ENCODE data around the gene VGLL3. TPM values are rescaled to one million over a fixed set of nuclear protein-coding genes. Genes with fewer than 3 reads are reported as not detected.
"Not testable (repeated sequence)": the region's sequence is repeated elsewhere in the genome, so short reads cannot be mapped to it uniquely, and the experiment has no call there.

VGLL3 gene
- total and polyA plus RNA-seq, 7 experiments from 2014 or later = 0.03 to 0.07 TPM; not detected in 5

DNA sequence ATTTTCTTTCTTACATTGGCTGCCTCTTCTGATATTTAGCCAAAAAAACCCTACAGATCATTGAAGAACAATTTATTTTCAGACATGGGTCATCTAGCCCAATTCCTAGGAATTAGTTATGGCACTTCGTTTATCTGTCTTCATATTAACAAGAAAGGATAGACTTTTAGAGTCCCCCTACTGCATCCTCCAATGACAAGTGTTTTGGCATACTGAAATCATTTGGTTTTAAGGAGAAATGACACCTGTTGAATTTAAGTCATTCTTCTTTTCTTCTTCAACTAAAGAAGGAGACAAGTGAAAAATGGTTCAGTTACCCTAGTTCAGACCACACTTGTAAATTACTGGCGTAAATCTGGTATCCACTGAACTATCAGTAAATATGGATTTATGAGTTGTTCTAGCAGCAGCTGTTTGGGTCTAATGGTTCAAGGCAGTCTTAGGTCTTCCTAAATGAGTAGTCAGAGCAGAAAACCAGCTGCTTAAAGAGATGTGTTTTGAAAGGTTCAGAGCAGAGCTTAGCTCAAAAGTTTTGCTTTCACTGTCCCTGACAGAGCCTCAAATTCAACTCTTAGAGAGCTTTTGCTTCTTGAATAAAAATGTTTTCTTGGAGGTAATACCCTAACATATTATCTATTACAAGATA is 5.6 kb downstream of the VGLL3 start:
- DNase-seq (no peak), ATAC-seq (no peak)
- H3K4me3 Mint-ChIP-seq = no peak overlapping the region
- Histone ChIP-seq H3K27ac (ENCODE audit: low read depth, low read length) (no peak overlapping the region), H3K27me3 (ENCODE audit: control insufficient read depth in 2 of 2, insufficient read depth in 2 of 2, low read length in 2 of 2) (no peaks in the 10 kb centered on the region), H3K4me3 (ENCODE audit: low read length) (no peak overlapping the region), H3K36me3 (ENCODE audit: control insufficient read depth in 2 of 3, insufficient read depth in 3 of 3, low read length in 3 of 3) (no peaks in the 10 kb centered on the region), H3K9me3 (ENCODE audit: control insufficient read depth in 2 of 3, low read length in 3 of 3) (no peaks in the 10 kb centered on the region), H3K4me1 (ENCODE audit: control insufficient read depth in 2 of 2, insufficient read depth in 2 of 2, low read length in 2 of 2) (no peaks in the 10 kb centered on the region)
- H3K36me3 Mint-ChIP-seq = no peaks in the 10 kb centered on the region
- H3K27me3 Mint-ChIP-seq = peaks cover 8 to 28% (median 20%) of the 10 kb centered on the region in 5 donors
- POLR2A ChIA-PET = no interaction called here
- intact Hi-C loops (cut with micrococcal nuclease) = no loop called here
- H3K4me1 Mint-ChIP-seq = peaks cover 0 to 6% (median 0%) of the 10 kb centered on the region in 7 donors
- H3K27ac Mint-ChIP-seq = no peak overlapping the region
- CTCF ChIA-PET = no interaction called here
- peaks cover 0 to 5% (median 0%) of the 10 kb centered on the region in 11 donors for H3K9me3 Mint-ChIP-seq

DNA sequence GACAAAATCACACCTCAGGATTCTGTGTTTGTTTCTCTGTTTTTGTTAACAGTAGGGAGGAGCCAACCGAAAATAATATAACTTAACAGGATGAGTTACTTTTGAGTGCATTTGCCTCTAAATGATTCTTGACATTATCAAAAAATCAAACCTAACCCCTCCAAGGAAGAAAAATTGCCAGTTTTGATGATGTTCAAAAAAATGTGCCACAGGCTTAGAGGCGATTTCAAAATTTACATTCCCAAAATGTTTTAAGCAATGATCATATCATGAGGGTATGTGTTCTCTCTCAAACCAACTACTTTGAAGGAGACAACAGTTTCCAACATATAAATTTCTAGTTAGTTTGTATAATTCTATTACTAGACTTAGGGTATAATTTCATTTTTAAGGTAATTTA is 6.7 kb downstream of the VGLL3 start:
- DNase-seq (no peak), ATAC-seq (no peak)
- CTCF ChIA-PET = no interaction called here
- Mint-ChIP-seq H3K27me3 (peaks cover 0 to 18% (median 11%) of the 10 kb centered on the region in 5 donors), H3K4me1 (no peaks in the 10 kb centered on the region), H3K36me3 (no peaks in the 10 kb centered on the region), H3K27ac (no peak overlapping the region), H3K9me3 (peaks cover 0 to 5% (median 0%) of the 10 kb centered on the region in 11 donors), H3K4me3 (no peak overlapping the region)
- intact Hi-C loops (cut with micrococcal nuclease) = no loop called here
- POLR2A ChIA-PET = no interaction called here
- H3K9me3 ChIP-seq (ENCODE audit: control insufficient read depth in 2 of 3, low read length in 3 of 3) = no peaks in the 10 kb centered on the region
- H3K27ac ChIP-seq (ENCODE audit: low read depth, low read length) = no peak overlapping the region
- H3K27me3 ChIP-seq (ENCODE audit: control insufficient read depth in 2 of 2, insufficient read depth in 2 of 2, low read length in 2 of 2) = no peaks in the 10 kb centered on the region
- H3K36me3 ChIP-seq (ENCODE audit: control insufficient read depth in 2 of 3, insufficient read depth in 3 of 3, low read length in 3 of 3) = no peaks in the 10 kb centered on the region
- no peak overlapping the region for H3K4me3 ChIP-seq (ENCODE audit: low read length)
- H3K4me1 ChIP-seq (ENCODE audit: control insufficient read depth in 2 of 2, insufficient read depth in 2 of 2, low read length in 2 of 2) = no peaks in the 10 kb centered on the region

DNA sequence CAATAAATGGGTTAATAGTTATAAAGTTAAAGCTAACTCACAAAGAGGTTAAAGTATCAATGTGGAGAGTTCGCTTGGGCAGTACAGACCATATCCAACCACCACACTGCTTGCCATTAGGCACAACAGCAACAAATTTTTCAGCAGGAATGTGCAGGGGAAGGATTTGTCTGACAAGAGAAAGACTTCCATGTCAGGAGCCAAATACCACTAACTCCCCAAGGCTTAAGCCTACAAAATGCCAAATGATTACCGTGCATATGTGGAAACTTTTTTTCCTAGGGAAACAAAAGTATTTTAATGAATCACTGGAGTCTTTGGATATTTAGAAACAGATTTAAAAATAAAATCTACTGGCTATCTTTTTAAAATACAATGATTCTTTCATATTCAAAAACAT is 8.1 kb downstream of the VGLL3 start:
- Histone ChIP-seq H3K27ac (ENCODE audit: low read depth, low read length) (no peak overlapping the region), H3K4me3 (ENCODE audit: low read length) (no peak overlapping the region), H3K9me3 (ENCODE audit: control insufficient read depth in 2 of 3, low read length in 3 of 3) (no peaks in the 10 kb centered on the region), H3K27me3 (ENCODE audit: control insufficient read depth in 2 of 2, insufficient read depth in 2 of 2, low read length in 2 of 2) (no peaks in the 10 kb centered on the region), H3K36me3 (ENCODE audit: control insufficient read depth in 2 of 3, insufficient read depth in 3 of 3, low read length in 3 of 3) (no peaks in the 10 kb centered on the region), H3K4me1 (ENCODE audit: control insufficient read depth in 2 of 2, insufficient read depth in 2 of 2, low read length in 2 of 2) (no peaks in the 10 kb centered on the region)
- ChIA-PET POLR2A (no interaction called here), CTCF (no interaction called here)
- no peak overlapping the region for H3K4me3 Mint-ChIP-seq
- no peak overlapping the region for H3K27ac Mint-ChIP-seq
- no peaks in the 10 kb centered on the region for H3K4me1 Mint-ChIP-seq
- intact Hi-C loops (cut with micrococcal nuclease) = no loop called here
- ATAC-seq (no peak), DNase-seq (no peak)
- peaks cover 0 to 8% (median 2%) of the 10 kb centered on the region in 5 donors for H3K27me3 Mint-ChIP-seq
- no peaks in the 10 kb centered on the region for H3K36me3 Mint-ChIP-seq
- H3K9me3 Mint-ChIP-seq = peaks cover 0 to 11% (median 0%) of the 10 kb centered on the region in 11 donors

DNA sequence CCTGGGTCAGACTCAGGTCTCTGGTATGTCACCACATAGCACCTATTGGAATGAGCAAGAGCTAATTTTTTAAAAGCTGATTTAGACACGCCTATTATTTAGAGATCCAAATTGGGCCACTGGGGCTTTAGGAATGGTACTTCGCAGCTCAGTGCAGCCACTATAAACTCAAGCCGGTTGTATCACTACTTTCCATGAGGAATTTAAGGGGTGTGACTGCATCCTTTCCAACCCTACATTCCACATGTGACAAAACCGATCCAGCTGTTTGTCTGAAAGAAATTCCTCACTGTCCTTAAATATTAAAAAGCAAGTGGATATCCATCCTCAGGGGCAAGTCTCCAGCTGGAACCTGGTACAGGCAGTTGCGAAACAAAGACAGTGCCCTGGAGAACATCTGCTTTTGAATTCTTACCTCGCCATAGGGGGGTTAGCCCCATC is 12.8 kb downstream of the VGLL3 start:
- intact Hi-C loops (cut with micrococcal nuclease) = no loop called here
- no peak for ATAC-seq
- H3K27me3 ChIP-seq (ENCODE audit: control insufficient read depth in 2 of 2, insufficient read depth in 2 of 2, low read length in 2 of 2) = no peaks in the 10 kb centered on the region
- H3K4me3 Mint-ChIP-seq = no peak overlapping the region
- no peaks in the 10 kb centered on the region for H3K36me3 Mint-ChIP-seq
- H3K9me3 Mint-ChIP-seq = peaks cover 0 to 11% (median 0%) of the 10 kb centered on the region in 11 donors
- no peak for DNase-seq
- H3K9me3 ChIP-seq (ENCODE audit: control insufficient read depth in 2 of 3, low read length in 3 of 3) = no peaks in the 10 kb centered on the region
- no peak overlapping the region for H3K4me3 ChIP-seq (ENCODE audit: low read length)
- H3K36me3 ChIP-seq (ENCODE audit: control insufficient read depth in 2 of 3, insufficient read depth in 3 of 3, low read length in 3 of 3) = no peaks in the 10 kb centered on the region
- H3K4me1 ChIP-seq (ENCODE audit: control insufficient read depth in 2 of 2, insufficient read depth in 2 of 2, low read length in 2 of 2) = no peaks in the 10 kb centered on the region
- H3K27ac Mint-ChIP-seq = no peak overlapping the region
- POLR2A ChIA-PET = no interaction called here
- CTCF ChIA-PET = no interaction called here
- no peak overlapping the region for H3K27ac ChIP-seq (ENCODE audit: low read depth, low read length)
- H3K27me3 Mint-ChIP-seq = peaks cover 0 to 5% (median 0%) of the 10 kb centered on the region in 5 donors
- no peaks in the 10 kb centered on the region for H3K4me1 Mint-ChIP-seq

DNA sequence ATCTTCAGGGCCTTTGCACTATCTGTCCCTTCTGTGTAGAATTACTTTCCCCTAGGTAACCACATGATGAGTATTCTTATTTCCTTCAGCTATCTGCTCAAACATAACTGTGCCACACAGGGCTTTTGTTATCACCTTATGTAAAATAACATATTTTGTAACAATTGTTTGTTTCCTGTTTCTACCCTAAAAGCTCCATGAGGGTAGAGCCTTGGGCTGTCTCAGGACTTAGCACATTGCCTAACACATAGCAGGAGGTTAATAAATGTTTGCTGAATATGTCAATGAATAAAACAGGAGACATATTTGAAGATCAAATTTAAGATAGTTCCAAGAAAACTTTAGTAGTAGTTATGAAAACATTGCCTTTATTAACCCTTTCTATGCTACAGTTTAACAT is 14.7 kb downstream of the VGLL3 start:
- ChIA-PET POLR2A (no interaction called here), CTCF (no interaction called here)
- no peaks in the 10 kb centered on the region for H3K4me1 Mint-ChIP-seq
- no peaks in the 10 kb centered on the region for H3K4me1 ChIP-seq (ENCODE audit: control insufficient read depth in 2 of 2, insufficient read depth in 2 of 2, low read length in 2 of 2)
- no peaks in the 10 kb centered on the region for H3K36me3 ChIP-seq (ENCODE audit: control insufficient read depth in 2 of 3, insufficient read depth in 3 of 3, low read length in 3 of 3)
- peaks cover 0 to 11% (median 0%) of the 10 kb centered on the region in 11 donors for H3K9me3 Mint-ChIP-seq
- H3K36me3 Mint-ChIP-seq = no peaks in the 10 kb centered on the region
- ATAC-seq (no peak), DNase-seq (no peak)
- intact Hi-C loops (cut with micrococcal nuclease) = no loop called here
- H3K27ac Mint-ChIP-seq = no peak overlapping the region
- no peaks in the 10 kb centered on the region for H3K9me3 ChIP-seq (ENCODE audit: control insufficient read depth in 2 of 3, low read length in 3 of 3)
- no peaks in the 10 kb centered on the region for H3K27me3 ChIP-seq (ENCODE audit: control insufficient read depth in 2 of 2, insufficient read depth in 2 of 2, low read length in 2 of 2)
- H3K27ac ChIP-seq (ENCODE audit: low read depth, low read length) = no peak overlapping the region
- no peak overlapping the region for H3K4me3 ChIP-seq (ENCODE audit: low read length)
- H3K27me3 Mint-ChIP-seq = no peaks in the 10 kb centered on the region
- no peak overlapping the region for H3K4me3 Mint-ChIP-seq

DNA sequence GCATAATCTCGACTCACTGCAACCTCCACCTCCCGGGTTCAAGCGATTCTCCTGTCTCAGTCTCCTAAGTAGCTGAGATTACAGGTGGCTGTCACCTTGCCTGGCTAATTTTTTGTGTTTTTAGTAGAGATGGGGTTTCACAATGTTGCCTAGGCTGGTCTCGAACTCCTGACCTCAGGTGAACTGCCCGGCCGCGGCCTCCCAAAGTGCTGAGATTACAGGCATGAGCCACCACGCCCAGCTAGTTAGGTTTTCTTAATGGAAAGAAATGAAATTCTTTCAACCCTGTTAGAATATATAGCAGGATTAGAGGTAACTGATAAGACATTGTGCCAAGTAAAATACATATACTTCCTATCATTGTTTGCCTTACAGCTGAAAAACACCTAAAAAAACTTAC is 16.8 kb downstream of the VGLL3 start:
- H3K4me3 ChIP-seq (ENCODE audit: low read length); H3K4me1 Mint-ChIP-seq; ATAC-seq; H3K27ac Mint-ChIP-seq; CTCF ChIA-PET; H3K27me3 ChIP-seq (ENCODE audit: control insufficient read depth in 2 of 2, insufficient read depth in 2 of 2, low read length in 2 of 2); H3K9me3 ChIP-seq (ENCODE audit: control insufficient read depth in 2 of 3, low read length in 3 of 3); POLR2A ChIA-PET; H3K4me1 ChIP-seq (ENCODE audit: control insufficient read depth in 2 of 2, insufficient read depth in 2 of 2, low read length in 2 of 2); H3K36me3 ChIP-seq (ENCODE audit: control insufficient read depth in 2 of 3, insufficient read depth in 3 of 3, low read length in 3 of 3); H3K27me3 Mint-ChIP-seq; H3K4me3 Mint-ChIP-seq; H3K27ac ChIP-seq (ENCODE audit: low read depth, low read length); H3K36me3 Mint-ChIP-seq; DNase-seq: not testable (repeated sequence)
- H3K9me3 Mint-ChIP-seq = peaks cover 0 to 11% (median 2%) of the 10 kb centered on the region in 11 donors
- intact Hi-C loops (cut with micrococcal nuclease) = loop anchor here in 1 of 2 donors (5.0 kb wide), 1 partner anchor 193 kb away; no protein-coding TSS in a partner anchor

DNA sequence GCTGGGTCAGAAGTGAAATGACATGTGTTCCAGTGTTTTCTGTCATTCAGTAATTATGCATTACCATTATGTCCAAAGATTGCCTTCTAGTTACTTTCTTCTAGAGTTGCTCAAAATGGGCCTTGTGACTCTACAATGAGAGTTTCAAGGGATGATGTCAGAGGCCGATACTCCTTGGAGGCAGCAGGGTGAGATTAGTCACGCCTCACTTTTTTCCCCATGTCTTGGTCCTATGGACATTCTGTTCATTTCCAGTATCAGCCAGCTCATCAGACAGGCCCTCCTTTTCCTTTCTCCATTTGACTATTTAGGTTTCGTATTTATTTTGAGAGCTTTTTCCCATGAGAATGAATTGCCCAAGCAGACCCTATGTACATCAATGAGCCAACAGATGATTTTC is 17.5 kb downstream of the VGLL3 start:
- no peaks in the 10 kb centered on the region for H3K36me3 Mint-ChIP-seq
- H3K4me3 Mint-ChIP-seq = no peak overlapping the region
- Histone ChIP-seq H3K9me3 (ENCODE audit: control insufficient read depth in 2 of 3, low read length in 3 of 3) (no peaks in the 10 kb centered on the region), H3K36me3 (ENCODE audit: control insufficient read depth in 2 of 3, insufficient read depth in 3 of 3, low read length in 3 of 3) (no peaks in the 10 kb centered on the region), H3K4me1 (ENCODE audit: control insufficient read depth in 2 of 2, insufficient read depth in 2 of 2, low read length in 2 of 2) (no peaks in the 10 kb centered on the region), H3K4me3 (ENCODE audit: low read length) (no peak overlapping the region), H3K27me3 (ENCODE audit: control insufficient read depth in 2 of 2, insufficient read depth in 2 of 2, low read length in 2 of 2) (no peaks in the 10 kb centered on the region), H3K27ac (ENCODE audit: low read depth, low read length) (no peak overlapping the region)
- POLR2A ChIA-PET = no interaction called here
- no peak for DNase-seq
- H3K27ac Mint-ChIP-seq = no peak overlapping the region
- CTCF ChIA-PET = interaction anchor here (0.6 kb wide), 1 partner anchor 118 kb away, joined by 3 read pairs; no protein-coding TSS in a partner anchor
- ATAC-seq = no peak
- peaks cover 0 to 5% (median 0%) of the 10 kb centered on the region in 11 donors for H3K9me3 Mint-ChIP-seq
- intact Hi-C loops (cut with micrococcal nuclease) = loop anchor here in 1 of 2 donors (5.0 kb wide), 1 partner anchor 194 kb away; no protein-coding TSS in a partner anchor
- H3K4me1 Mint-ChIP-seq = no peaks in the 10 kb centered on the region
- H3K27me3 Mint-ChIP-seq = no peaks in the 10 kb centered on the region
